HG02884 (cell line): ENCODE data around the gene PLCH1.

Experiments used
- ATAC-seq: cut with Tn5 transposase; IDR thresholded peaks from one replicate; pipeline ENCODE4 v1.9.1; 2021; ENCODE audit warnings: mild to moderate bottlenecking, moderate library complexity; ENCODE audit not compliant: unreplicated experiment

Gene PLCH1

DNA sequence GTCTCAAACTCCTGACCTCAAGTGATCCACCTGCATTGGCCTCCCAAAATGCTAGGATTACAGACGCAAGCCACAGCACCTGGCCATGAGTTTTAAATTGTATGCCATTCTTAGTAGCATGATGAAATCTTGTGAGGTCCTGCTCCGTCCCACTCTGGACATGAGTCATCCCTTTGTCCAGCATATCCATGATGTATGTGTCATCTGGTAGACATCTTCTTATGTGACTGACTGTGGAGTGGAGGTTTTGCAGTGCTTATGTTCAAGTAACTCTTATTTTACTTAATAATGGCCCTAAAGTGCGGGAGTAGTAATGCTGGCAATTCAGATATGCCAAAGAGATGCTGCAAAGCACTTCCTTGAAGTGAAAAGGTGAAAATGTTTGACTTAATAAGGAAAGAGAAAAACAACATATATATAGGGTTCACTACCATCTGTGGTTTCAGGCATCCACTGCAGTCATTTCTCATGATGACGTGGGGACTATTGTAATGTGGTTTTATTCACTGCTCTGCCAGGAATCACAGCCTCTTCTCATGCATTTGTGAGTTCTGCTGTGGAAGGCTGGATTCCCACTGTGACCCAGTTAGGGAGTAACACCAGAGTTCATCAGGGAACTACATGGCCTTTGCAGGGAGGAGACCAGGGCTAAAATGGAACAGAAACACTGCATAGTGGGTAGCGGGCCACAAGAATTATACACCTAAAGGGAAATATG, 246.8 kb downstream of the PLCH1 start:
- ATAC-seq = no peak

DNA sequence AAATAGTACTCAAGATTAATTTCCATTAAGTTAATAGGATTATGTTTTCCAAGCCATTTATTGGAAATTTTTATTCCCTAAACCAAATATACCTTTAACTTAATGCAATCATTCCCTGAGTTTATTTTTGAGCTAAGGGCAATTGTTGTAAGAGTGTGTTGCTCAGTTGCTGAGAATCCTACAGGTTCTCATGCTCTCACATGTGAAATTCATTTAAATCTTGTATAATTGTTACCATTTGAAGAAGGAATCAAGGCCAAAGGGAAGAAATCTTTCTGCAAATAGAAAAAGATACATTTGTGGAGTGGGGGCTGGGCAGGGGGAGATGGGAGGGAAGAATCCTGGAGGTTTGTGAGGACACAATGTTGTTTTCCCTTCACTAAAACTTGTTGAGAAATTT, 248.7 kb downstream of the PLCH1 start:
- ATAC-seq = no peak

DNA sequence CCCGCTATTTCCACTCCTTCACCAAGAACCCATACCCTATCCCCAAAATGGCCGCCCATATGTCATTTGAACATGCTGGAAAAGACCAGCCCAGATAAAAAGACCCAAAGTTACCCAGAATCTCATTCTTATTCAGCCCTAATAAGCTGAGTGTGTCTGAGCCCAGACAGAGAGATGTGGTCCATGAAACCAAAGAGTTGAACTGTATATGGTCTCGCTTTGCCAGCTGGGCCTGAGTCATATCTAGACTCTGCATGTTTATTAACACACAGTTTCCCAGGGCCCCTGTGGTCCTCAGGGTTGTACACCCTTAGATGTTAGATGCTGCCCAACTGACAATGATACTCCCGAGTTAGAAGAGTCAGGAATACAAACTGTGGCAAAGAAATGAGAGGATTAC, 249.5 kb downstream of the PLCH1 start:
- peak; percentile 80 for ATAC-seq

DNA sequence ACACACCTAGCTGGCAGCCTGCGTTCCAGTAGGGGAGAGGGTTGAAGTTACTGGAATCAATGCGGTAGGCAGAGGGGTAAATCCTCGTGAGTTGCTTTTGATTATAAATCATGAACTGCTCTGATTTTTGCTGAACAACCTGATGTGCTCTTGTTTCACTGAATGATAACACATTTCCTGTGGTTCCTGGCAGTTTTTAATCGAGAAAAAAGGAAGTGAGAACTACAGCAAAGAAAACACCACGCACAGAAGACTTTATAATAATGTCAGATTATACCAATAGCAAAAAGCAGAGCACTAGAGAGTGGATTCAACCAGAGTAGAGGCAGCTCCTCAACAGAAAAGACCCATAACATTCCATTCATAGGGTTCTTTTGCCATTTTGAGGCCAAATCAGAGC, 250.5 kb downstream of the PLCH1 start:
- ATAC-seq = peak; percentile 64

DNA sequence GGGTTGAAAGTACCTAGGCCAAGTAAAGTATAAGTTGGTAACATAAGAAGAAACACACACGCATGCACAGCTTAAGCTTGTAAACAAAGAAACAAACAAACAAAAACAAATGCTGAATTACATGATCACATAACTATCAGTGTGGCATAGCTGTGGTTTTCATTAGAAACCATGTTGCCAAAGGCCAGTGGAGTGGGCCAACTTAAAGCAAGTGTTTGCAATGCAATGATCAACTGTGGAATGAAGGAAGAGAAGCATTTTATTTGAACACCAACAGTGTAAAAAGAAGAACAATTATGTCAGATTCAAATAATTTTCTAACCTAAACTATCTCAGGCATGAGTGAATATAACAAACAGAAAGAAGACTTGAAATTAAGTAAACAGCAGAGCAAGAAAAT, 252.0 kb downstream of the PLCH1 start:
- ATAC-seq = no peak

DNA sequence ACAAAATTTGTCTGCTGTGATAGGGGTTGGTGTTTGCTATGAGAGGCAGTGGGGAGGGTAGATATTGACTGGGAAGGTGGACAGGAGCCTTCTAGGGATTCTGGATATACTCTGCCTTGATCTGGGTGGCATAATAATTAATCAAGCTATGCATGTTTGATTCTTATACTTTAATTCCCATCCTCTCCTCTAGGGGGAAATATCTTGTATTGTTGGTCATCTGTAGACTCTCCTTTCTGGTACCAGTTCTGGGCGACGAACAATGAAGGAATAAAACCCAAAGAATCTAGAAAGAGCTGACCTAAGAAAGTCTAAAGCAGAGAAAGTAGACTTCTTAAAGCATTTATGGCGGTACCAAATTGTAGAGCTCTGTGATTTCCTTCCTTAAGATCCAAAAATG, 253.2 kb downstream of the PLCH1 start:
- ATAC-seq = no peak

DNA sequence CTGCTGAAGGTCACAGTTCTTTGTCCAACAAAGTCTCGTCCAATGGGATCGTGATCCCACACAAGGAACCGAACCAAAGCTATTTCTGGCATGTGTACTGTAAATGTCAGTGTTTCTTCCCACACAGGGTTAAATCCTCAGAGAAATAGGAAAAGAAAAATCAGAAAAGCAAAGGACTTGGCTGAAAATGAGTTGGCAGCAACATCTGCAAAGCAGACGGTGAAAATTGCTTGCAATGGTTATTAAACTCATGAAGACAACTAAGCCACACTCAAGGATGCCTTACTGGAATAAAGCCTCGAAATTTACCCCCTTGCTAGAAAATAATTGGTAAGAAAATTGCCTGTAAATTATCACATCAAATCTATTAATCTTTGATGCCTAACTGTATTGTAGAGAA, 256.2 kb downstream of the PLCH1 start:
- no peak for ATAC-seq

DNA sequence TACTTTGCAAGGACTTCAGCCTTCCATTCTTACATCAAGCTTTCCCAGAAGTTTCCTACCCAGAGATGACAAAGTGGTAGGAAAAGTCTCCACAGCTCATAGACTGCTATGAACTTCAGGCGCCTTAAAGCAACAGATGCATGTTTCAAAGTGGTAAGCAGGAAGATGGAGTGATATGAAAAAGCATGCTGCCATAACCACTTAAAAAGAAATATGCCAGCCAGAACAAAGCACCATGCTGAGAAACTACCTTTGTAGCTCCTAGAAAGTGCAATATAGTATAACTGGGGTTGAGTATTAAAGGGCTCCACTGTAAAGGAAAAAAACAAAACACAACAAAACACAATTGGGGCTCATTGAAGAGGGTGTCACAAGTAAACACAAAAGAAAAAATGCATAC, 259.0 kb downstream of the PLCH1 start:
- ATAC-seq = no peak

DNA sequence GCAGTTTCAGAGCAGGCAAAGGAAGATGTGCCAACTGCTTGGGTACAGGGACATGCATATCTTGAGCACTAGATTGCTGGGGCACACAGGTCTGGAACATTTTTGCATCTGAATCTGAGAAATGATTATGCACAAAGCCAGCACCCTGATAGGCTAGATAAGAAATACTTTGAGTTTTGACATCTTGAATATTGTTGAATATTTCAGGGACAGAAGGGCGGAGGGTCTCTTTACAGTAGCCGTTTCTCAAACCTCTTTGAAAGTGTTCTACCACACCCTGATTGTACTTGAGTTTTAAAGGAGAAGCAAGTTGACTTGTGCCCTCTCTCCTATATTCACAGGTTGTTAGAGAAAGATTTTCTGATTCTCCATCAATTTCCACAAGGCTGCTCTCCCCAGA, 263.3 kb downstream of the PLCH1 start:
- no peak for ATAC-seq

DNA sequence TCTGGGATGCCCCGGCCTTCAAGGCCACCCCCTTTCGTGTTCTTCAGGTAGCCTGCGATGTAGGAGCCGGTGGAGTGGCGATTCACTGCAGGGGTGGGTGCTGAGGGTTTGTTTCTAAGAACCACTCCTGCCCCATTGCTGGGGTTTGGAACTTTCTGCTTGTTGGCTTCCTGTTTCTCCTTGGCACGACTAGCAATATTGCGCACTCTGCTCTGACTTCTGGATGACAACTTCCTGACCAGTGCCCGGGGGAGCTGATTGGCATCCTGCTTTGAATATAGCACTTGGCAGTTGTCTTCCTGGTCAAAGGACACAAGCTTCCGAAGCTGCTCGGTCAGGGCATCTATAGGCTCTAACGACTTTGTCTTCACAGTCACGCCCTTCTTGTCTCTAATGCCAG, 263.8 kb downstream of the PLCH1 start:
- ATAC-seq = no peak

DNA sequence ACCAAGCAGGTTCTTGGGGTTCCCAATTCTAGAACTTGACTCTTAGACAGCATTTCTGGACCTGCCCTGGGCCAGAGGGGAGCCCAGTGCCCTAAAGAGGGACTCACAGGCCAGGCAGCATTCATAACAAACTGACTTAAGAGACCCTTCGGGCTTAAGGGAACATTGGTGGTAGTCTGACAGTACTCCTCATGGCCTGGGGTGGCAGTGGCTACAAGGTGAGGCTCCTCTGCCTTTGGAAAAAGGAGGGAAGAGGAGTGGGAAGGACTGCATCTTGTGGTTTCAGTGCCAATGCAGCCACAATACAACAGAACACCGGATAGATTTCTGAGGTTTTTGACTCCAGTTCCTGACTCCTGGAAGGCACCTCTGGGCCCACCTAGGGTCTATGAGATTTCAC, 279.2 kb downstream of the PLCH1 start:
- no peak for ATAC-seq

DNA sequence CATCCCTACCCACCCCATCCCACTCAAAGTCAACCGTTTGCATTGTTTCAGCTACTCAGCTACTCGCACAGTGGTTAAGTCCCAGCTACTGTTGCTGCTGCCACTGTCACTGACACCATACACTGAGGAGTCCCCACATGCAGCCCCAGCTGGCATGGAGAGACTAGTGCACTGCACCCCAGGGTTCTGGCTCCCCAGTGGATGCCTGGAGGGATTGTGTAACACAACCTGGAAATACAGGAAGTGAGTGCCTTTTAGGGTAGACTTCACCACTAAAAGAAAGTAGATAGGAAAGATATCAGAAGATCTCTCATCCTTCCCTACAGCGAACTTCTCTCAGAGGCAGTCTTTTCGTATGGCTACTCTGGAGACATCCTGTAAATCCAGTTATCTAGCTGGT, 282.2 kb downstream of the PLCH1 start:
- ATAC-seq = no peak

DNA sequence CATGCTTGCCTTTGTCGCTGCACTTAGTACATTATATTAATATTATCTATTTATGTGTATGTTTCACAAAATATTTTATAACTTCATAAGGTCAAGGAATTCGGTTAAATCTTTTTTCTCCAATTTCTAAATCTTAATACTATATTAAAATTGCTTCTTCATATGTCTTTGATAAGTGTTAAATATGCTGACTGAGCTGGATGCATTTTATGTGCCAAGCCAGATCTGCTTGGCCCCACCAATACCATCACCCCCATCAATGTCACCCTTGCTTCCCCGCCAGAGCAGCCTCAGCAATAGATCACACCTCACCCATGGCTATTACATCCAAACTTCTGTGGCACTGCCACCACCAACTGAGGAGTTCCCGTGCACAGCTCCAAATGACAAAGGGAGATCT, 287.3 kb downstream of the PLCH1 start:
- no peak for ATAC-seq

DNA sequence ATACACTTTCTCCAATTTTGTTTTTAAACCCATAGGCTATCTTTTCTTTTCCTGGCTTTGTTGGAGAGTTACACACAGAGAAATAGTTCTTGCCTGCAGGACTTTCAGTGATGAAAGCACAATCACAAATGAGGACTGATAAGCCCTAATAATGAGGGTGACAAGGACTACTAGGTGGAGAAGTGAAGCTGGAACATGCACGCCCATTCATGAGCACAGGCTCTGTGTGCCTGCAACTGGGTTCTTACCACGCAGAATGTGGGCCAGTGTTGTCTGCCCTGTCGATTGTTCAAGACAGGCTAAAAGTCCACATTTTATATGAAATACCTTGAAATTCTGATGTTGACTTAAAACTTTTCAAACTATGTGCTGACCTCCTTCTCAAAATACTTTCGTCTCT, 289.1 kb downstream of the PLCH1 start:
- ATAC-seq = no peak

DNA sequence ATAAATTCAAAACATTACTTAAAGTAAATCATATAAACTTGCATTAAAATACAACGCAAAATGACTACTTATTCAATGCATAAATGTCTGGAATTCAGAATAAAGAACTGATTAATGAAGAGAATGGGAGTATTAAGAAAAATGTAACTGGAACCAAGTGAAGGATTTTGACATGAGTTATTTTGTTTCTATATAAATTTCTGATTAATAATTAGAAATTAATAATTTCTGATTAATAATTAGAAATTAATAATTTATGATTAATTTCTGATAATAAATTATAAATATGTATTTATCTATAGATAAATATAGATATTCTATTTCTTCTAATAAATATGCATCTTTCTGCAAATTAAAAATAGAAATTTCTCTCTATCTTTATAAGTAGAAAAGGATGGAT, 291.4 kb downstream of the PLCH1 start:
- ATAC-seq = no peak

DNA sequence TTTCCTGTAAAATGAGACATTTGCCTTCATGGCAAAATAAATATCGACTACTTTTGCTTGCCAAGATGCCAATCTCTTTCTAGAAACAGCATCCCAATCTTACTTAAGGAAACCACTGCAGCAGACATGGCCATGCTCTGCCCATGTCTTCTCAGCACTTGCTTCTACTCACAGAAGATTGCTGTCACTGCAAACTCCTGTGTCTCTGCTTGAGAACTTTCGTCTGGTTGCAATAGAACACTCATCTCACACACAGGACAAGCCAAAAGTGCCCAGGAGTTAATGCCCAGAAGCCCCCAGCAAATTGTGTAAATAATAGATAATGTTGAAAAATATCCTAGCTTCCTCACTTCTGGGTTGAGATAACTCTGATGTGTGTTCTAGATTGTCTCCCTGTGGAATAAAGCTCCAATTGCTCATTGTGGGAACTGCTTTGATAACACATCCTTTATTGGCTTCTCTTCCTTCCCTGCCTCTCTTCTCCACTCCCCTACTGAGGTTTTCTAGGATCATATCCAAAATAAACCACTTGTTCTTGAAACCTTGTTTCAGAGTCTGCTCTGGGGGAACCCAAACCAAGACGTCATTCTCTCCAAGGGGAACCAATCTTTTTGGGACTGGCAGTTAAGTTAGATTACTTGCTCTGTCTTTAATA, 295.1 kb downstream of the PLCH1 start:
- no peak for ATAC-seq

DNA sequence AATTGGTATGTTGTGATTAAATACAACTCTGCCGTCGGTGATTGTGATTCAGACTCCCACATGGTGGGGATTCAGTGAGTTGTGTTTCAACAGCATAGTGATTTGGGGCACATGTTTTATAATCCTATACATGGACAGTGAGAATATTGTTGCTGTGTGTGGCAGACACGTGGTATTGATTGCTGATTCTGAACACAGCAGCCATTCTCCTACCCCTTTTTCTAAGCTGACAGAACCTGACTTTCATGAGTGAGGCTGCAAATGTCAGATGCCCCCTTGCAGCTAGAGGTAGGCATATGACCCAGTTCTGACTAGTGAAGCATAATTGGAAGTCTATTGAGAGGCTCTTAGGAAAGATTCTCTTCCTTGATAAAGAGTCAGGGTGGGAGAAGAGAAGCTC, 296.3 kb downstream of the PLCH1 start:
- no peak for ATAC-seq

DNA sequence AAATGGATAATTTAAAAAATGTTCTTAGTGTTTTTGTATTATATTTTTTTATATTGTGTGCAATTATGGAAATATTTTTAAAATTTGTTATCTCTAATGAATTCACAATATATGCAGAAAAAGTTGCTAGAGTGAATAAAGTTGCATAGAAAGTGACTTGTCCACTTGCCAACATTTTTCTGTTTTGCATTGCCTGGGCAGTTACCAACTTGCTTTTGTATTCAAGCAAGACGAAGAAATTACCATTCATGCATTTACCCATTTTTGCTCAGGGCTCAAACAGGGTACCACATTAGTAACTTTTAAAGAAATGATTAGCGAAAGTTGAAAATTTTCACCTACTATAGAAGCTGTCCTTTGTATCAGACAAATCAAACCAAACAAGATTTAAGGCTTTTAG, 298.5 kb downstream of the PLCH1 start:
- ATAC-seq = no peak

DNA sequence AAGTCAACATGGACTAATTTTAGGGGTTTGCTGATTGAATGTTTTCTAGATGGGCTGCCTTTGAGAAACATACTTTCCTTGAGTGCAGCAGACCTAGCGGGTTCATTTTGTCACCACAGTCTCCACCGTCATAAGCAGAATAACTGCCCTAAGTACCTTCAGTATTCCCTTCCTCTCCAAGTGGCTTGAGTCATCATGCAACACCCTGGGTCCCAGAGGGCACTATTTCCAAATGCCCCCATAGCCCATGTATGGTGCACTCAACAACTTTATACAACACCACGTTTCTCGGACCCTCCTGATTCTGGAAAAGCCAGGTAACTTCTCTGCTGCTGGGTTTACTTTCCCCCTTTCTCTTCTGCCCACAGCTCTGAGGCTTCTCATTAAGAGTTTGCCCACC, 300.1 kb downstream of the PLCH1 start:
- no peak for ATAC-seq

DNA sequence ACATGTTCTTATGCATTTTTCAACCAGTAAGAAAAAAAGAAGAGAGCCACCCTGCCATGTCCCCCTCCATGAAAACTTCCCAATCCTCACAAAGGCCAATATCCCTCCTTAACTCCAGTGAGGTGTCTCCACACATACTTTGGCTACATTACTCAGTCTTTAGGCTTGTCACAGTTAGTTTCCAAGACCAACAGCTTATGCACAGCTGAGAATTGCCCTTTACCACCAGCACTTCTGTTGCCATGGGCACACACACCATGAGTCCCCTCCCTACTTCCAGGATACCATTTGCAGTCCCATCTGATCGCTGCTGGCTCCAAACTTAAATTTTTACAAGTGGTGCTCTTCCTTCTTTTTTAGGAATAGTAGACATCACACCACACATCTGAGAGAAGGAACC, 301.1 kb downstream of the PLCH1 start:
- ATAC-seq = no peak

DNA sequence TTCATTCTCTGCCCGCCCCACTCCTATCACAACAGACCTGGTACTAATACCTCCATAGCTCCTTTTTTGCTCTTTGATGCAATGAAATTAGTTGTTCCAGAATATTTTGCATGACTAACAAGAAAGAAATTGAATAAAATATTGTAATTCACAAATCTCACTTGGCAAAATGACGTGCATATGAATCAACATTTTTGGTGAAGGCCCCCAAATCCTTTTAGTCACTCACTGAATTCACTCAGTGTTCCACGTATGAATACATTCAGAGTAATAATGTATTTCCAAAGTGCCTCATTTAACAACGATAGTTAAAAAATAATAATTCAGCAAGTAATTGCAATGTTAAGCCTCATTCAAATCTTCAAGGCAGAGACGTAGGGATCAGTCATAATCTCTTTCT, 302.8 kb downstream of the PLCH1 start:
- ATAC-seq = no peak

DNA sequence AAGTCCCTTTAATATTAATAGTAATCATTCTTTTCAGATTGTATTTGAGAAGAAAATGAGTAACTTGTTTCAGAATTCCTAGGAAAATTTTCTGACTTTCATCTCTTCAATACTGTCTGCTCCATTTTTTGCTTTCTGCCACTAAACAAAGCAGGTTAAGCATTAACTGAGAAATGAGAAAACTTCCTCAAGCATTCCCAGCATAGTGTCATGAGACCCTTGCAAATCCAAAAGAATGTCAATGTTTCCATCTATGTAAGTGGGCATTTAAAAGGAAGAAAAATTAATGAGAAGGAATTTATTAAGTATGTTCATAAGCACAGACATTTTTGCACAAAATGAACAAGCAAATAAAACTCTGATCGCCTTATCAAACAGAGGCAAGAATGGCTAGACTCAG, 303.4 kb downstream of the PLCH1 start:
- ATAC-seq = no peak

DNA sequence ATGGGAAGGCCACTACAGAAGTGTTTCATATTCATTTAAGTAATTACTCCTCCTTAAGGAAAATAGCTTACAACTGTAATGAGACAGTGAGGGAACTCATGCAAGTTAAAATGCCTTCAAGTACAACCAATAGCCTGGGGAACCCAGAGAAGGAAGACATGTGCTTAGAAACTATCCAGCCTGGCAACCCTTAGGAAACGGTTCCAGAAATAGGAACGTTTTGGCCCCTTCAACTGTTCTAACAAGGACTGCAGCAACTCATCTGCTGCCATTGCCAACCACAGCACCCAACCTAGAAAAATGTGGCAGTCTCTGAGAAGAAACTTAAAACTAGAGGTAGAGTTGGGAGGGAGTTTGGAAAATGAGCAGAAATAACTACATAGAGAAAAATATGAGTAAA, 303.8 kb downstream of the PLCH1 start:
- no peak for ATAC-seq
